ENCODE results near the gene WDR46.

WDR46 gene

DNA sequence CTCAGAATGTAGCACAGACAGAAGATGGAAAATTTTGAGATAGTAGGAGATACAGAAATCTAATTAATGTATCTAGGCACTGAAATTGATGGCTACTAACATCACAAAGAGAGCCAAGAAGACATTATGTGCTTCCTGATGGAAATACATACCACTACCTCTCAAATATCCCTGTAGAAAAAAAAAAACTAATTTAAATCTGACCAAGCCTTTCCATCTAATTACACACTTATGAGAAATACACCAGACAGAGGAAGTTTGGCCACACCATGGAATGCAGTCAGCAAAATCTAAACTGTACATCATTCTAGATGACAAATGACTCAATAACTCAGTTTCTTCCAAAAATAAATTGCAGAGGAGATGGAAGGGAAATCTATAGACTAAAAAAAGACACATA lies 36.3 kb downstream of the WDR46 start:
- no peak for DNase-seq

DNA sequence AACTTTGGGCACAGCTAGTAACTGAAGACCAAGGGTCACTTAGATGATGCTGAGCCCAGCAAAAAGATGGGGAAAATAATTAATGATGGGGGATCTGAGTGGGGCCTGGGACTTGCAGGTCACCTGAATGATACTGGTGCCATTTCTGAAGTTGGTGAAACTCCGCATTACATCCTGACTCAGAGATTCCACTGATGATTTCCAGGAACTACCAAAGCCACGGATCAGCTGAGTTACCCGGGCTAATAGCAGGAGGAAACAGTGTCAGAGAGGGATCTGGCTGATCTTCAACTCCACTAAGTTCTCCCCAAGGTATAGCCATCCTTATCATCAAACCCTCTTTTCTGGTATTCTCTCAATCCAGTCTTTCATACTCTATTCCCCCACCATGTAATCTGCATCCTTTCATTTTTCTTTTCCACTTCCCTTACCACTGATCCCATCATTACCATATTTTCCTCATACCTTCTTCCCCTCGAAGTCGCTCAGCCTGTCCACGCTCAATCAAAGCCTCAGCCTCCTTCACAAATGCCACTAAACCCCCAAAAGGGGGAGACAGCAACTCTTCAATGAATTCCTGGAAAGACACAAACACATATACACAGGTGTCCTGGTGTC lies 37.5 kb downstream of the WDR46 start:
- DNase-seq, result no peak

DNA sequence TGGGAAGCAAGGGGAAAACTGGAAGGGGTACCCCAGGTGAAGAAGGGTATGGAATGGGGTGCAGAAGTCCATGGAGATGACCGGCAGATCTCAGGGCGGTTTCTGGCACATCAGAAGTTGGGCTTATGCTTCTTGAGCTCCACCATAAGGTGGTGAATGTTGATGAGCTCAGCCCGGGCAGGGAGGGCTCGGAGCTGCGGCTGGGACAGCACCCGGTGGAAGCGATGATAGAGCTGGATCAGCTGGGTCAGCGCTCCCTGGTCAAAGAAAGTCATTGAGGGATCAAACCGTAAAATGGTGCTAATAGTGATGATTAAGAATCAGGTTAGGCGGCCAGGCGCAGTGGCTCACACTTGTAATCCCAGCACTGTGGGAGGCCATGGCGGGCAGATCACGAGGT lies 38.3 kb downstream of the WDR46 start:
- no peak for DNase-seq

DNA sequence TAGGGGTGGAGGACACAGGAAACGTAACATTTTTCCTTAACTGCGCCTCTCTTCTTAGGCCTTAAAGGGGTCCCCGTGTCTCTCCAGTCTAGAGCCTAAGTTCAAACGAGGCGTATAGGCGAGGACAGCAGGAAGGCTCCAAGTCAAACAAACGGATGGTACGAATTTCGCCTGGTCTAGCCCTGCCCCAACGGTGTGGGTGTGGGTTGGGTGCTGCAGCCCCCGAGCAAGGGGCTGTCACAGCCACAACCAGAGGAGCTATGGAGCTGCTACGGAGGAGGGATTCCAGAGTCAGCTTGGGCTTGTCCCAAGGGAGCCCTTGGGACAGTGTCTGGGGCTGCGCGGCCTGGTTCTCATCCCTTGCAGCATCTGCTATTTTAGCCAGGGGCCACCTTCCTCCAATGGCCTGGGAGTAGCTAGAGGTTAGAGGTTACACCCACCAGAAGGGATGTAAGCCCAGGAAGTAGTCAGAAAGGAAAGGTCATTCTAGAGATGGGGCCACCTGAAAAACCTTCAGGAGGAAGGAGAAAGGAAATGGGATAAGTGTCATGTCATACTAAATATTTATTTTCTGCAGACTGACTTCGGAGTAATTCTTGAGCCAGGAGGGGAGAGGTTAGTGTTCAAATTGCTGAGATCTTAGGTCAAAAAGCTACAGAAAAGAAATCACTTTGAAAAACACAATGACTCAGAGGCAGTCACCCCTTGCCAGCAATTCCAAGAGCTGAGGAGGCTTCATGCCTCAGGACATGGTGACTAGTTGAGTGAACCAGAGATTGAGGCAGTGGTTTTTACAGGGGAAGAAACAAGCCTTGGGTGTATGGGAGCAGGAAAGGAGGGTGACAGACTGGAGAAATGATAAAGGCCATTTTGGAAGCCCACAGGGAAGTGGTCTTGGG lies 39.1 kb downstream of the WDR46 start:
- DNase-seq, result no peak

DNA sequence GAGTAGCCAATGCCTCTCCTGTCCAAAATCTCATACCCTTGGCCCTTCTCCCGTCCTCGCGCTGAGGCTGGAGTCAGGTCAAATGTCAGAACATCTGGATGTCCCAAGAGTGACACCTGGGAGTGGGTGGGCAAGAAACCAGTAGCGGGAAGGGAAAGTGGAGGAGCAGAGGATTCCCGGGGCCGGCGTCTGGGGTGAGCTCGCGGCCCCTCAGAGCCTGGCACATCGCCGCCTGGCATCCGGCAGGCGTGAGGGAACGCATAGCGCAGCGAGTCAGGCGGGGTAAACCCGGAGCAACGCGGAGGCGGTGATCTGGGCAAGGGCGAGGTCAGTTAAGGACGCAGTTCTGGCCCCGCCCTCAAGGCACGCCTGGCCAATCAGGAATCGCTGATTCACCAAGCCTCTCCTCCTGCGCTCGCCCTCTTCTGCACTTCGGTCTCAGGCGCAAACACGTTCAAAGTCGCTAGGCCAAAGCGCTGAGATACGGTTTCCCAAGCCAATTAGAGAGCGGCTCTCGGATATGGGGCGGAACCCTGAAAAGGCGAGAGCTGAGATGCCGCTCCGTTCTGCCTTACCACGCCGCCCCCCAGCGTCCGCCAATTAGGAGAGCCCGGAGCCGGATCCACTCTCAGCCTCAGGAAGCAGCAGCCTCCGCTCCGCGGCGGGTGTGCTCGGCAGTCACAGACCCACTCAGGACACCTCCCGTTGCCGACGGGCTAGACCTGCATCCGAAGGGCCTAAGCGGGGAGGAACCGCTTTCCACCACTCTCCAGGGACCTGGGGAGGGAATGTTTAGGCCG lies 39.9 kb downstream of the WDR46 start:
- peak; percentile 98 for DNase-seq

DNA sequence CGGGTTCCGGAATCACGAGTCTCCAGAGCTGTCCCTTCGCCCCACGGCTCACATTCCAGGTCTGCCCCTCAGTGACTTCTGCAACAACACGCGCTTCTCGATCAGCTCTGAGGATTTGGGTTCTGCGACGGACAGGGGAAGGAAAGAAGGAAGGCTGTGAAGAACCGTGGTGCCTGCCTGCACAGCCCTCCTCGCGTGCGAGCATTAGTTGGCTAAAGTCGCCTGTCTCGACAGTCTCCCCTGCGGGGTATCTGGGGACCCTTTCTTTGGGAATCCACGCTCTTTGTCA lies 40.5 kb downstream of the WDR46 start:
- peak; percentile 61 for DNase-seq

DNA sequence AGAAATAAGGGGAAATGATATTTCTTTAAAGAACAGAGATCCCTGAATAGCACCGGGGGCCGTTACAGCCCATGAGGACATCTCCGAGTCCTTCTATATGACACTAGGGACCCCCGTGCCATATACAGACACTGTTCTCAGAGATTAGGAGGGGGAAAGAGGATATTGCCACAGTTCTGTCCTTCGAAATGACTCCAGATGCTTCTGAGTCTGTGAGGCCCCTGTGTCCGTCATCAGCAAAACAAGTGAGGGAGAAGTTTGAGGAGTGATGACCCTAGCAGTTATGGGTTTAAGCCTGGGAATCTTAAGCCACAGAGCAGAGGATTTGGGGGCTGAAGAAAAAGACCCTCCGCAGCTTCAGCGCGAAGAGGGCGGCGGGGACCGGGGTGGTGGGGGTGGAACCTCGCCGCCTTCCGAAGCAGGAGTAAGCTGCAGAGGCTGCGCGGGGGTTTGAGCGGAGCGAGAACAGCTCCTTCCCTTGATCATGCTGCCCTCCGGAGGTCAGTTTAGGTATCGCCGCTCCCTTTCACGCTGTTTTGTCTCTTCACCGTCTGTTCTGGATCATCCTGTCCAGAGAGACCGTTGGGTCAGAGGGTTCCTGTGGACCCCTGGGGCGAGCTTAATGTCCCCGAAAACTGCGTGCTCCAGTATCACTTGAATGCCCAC lies 40.9 kb downstream of the WDR46 start:
- DNase-seq, result peak; percentile 80

DNA sequence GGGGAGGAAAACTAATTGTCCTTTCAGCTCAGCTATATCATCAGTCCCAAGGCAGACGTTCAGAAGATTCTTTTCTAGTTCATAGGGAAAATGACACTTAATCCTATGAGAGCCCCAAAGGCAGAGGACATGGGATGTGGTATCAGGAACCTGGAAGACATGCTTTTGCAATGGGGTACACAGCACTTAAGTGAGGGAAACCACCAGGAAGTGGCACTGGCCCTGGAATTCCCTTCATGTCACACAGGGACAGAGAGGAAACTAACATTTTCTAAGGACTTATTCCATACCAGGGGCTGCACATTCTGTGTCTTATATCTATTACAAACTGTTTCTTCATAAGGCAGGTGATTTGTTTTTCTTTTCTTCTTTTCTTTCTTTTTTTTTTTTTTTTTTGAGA lies 45.6 kb downstream of the WDR46 start:
- DNase-seq, result no peak

DNA sequence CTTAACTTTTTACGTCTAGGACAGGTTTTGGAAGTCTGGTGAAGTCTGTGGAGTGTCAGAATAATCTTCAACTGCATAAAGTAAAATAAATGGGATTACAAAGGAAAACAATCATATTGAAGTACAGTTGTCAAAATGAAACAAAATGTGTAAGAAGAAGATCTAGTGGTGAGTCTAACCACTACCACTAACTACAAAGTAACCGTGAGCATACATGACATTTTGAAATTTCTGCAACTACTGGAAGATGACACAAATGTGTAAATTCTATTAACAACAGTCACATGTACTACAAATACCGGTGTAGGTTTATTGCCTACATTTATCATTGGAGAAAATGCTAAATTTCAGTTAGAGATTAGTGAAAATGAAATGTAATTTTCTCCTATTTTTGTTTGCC lies 47.1 kb downstream of the WDR46 start:
- no peak for DNase-seq

DNA sequence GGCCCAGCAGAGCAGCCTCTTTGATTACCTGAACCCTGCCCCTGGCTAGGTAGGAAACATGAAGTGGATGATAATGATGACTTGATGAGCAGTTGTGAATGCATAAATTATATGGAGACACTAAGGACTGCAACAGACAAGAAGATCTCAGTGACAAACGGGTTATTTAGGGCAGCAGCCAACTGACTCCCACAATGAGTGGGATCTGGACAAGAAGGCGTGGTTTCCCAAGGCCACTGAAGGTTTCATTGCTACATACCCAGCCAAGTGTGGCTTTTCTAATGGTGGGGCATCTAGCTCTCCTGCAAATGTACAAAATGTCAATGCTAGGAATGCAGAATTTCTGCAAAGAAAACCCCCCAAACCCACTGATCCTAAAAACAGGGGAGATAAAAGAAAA lies 51.3 kb downstream of the WDR46 start:
- no peak for DNase-seq

DNA sequence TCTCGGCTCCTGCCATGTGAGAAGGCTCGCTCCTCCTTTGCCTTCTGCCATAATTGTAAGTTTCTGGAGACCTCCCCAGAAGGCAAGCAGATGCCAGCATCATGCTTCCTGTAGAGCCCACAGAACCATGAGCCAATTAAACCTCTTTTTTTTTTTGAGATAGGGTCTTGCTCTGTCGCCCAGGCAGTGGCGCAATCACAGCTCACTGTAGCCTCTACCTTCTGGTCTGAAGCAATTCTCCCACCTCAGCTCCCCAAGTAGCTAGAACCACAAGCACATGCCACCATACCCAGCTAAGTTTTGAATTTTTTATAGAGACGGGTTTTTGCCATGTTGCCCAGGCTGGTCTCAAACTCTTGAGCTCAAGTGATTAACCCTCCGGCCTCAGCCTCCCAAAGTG lies 52.2 kb downstream of the WDR46 start:
- DNase-seq, result no peak

DNA sequence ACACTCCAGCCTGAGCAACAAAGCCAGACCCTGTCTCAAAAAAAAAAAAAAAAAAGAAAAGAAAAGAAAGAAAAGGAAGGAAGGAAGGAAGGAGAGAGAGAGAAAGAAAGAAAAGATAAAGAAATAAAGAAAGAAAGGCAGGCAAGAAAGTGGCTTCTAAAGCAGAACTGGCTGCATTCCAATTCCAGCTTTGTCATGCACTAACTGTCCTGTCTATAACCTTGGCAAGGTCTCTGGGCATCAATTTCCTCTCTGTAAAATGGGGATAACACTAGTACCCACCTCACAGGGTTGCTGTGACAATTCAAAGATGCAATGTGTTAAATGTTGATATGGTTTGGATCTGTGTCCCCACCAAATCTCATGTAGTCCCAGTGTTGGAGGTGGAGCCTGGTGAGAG lies 52.7 kb downstream of the WDR46 start:
- no peak for DNase-seq

DNA sequence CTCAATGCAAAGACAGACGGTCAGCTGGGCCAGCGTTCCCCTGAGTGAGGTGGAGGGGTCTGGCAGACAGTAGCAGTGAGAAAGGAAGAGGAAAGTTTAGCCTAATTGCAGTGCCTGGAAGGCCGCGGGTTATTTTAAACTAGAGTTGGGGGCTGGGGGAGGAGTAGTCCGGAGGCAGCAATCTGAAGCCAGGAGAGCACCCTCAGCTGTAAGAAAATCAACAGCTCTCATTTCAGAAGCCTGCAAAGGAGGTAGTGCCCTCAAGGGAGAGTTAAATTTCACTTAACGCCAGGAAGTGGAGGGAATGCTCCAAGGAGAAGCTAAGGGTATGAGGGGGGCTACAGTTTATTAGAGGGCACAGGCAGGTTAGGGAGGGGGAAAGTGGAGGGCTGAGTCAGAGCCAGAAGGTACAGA lies 53.8 kb downstream of the WDR46 start:
- DNase-seq, result peak; percentile 64
